ENCODE data around the gene UGT1A7.

The UGT1A7 gene

DNA sequence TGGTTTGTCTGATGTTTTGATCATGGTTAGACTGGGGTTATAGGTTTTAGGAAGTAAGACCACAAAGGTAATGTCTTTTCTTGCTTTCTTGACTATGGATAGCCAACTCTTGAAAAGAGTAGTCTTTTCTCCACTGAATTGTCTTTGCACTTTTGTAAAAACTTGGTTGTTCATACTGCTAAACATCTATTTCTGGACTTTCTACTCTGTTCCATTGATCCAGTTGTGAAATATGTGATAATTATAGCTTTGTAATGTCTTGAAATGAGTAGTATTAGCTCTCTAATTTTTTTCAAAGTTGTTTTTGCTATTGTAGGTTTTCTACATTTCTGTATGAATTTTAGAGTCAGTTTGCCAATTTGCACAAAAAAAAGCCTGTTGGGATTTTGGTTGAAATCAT, 23.1 kb upstream of the UGT1A7 start:
- no peak overlapping the region for H2AFZ ChIP-seq (ENCODE audit: low read length)
- H3K9ac ChIP-seq (ENCODE audit: low read depth, low read length, poor library complexity, severe bottlenecking), result no peak overlapping the region
- H3K9me3 ChIP-seq (ENCODE audit: insufficient read depth, low read depth, low read length), result no peaks in the 10 kb centered on the region
- no peak for TF ChIP-seq EZH2phosphoT487 (IDR thresholded peaks at IDR 0.05; ENCODE audit: borderline replicate concordance)
- TF ChIP-seq, protein P1, sequence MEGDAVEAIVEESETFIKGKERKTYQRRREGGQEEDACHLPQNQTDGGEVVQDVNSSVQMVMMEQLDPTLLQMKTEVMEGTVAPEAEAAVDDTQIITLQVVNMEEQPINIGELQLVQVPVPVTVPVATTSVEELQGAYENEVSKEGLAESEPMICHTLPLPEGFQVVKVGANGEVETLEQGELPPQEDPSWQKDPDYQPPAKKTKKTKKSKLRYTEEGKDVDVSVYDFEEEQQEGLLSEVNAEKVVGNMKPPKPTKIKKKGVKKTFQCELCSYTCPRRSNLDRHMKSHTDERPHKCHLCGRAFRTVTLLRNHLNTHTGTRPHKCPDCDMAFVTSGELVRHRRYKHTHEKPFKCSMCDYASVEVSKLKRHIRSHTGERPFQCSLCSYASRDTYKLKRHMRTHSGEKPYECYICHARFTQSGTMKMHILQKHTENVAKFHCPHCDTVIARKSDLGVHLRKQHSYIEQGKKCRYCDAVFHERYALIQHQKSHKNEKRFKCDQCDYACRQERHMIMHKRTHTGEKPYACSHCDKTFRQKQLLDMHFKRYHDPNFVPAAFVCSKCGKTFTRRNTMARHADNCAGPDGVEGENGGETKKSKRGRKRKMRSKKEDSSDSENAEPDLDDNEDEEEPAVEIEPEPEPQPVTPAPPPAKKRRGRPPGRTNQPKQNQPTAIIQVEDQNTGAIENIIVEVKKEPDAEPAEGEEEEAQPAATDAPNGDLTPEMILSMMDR (conservative IDR thresholded peaks at IDR 0.05; ENCODE audit: low read length), result no peak
- H3F3A ChIP-seq (ENCODE audit: low read depth), result no peaks in the 10 kb centered on the region
- no peak overlapping the region for H3K4me3 ChIP-seq (ENCODE audit: low read length, poor library complexity, severe bottlenecking)
- peaks cover 6% of the 10 kb centered on the region for H3K4me1 ChIP-seq (ENCODE audit: insufficient read depth, low read length, poor library complexity, severe bottlenecking)
- H4K20me1 ChIP-seq (ENCODE audit: insufficient read depth, low read length, poor library complexity, severe bottlenecking), result no peaks in the 10 kb centered on the region
- H3K27me3 ChIP-seq (ENCODE audit: insufficient read depth, low read length, poor library complexity, severe bottlenecking), result no peaks in the 10 kb centered on the region
- no peaks in the 10 kb centered on the region for H3K36me3 ChIP-seq (ENCODE audit: insufficient read depth, low read length)
- H3K9me2 ChIP-seq (replicated peaks; ENCODE audit: low read depth, low read length), result no peaks in the 10 kb centered on the region
- H3K79me2 ChIP-seq (ENCODE audit: insufficient read depth, low read length), result no peaks in the 10 kb centered on the region
- H3K4me2 ChIP-seq (ENCODE audit: low read depth, low read length, poor library complexity, severe bottlenecking), result no peak overlapping the region

DNA sequence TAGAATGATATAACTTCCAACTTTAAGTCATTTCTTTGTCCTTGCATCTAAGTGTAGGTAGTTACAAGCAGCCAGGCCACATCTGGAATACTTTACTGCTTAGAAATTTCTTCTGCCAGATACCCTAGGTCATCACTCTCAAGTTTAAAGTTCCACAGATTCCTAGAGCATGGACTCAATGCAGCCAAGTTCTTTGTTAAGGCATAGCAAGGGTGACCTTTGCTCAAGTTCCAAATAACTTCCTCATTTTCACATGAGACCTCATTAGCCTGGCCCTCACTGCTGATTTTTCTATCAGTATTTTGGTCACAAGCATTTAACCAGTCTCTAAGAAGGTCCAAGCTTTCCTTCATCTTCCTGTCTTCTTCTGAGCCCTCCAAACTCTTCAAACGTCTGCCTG, 17.8 kb upstream of the UGT1A7 start:
- Histone ChIP-seq H3K4me2 (ENCODE audit: low read depth, low read length, poor library complexity, severe bottlenecking) (no peak overlapping the region), H3K4me3 (ENCODE audit: low read length, poor library complexity, severe bottlenecking) (no peak overlapping the region), H3K9me2 (replicated peaks; ENCODE audit: low read depth, low read length) (no peaks in the 10 kb centered on the region), H3K9ac (ENCODE audit: low read depth, low read length, poor library complexity, severe bottlenecking) (no peak overlapping the region), H3K36me3 (ENCODE audit: insufficient read depth, low read length) (no peaks in the 10 kb centered on the region), H3K79me2 (ENCODE audit: insufficient read depth, low read length) (no peaks in the 10 kb centered on the region), H3K9me3 (ENCODE audit: insufficient read depth, low read depth, low read length) (no peaks in the 10 kb centered on the region), H3F3A (ENCODE audit: low read depth) (no peaks in the 10 kb centered on the region), H3K27me3 (ENCODE audit: insufficient read depth, low read length, poor library complexity, severe bottlenecking) (no peaks in the 10 kb centered on the region), H4K20me1 (ENCODE audit: insufficient read depth, low read length, poor library complexity, severe bottlenecking) (no peaks in the 10 kb centered on the region), H3K4me1 (ENCODE audit: insufficient read depth, low read length, poor library complexity, severe bottlenecking) (no peaks in the 10 kb centered on the region), H2AFZ (ENCODE audit: low read length) (no peak overlapping the region)
- TF ChIP-seq, protein P1 (conservative IDR thresholded peaks at IDR 0.05; ENCODE audit: low read length), result no peak
- no peak for TF ChIP-seq EZH2phosphoT487 (IDR thresholded peaks at IDR 0.05; ENCODE audit: borderline replicate concordance)

DNA sequence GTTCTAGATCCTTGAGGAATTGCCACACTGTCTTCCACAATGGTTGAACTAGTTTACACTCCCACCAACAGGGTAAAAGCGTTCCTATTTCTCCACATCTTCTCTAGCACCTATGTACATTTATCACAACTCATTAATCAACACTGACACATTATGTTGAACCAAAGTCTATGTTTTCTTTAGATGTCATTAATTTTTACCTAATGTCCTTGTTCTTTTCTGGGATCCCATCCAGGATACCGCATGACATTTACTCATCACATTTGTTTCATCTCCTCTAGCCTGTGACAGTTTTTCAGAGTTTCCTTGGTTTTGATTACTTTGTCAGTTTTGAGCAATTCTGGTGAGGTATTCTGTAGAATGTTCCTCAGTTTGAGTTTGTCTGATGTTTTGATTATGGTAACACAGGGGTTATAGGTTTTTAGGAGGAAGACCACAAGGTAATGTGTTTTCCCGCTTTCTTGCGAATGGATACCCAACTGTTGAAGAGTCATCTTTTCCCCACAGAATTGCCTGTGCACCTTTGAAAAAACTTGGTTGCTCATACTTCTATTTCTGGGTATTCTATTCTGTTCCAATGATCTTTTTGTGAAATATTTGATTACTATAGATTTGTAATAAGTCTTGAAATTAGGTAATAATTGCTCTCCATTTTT, 13.0 kb upstream of the UGT1A7 start:
- no peak overlapping the region for H3K4me2 ChIP-seq (ENCODE audit: low read depth, low read length, poor library complexity, severe bottlenecking)
- H3K9ac ChIP-seq (ENCODE audit: low read depth, low read length, poor library complexity, severe bottlenecking), result no peak overlapping the region

More for the DNA sequence above, 13.0 kb upstream of the UGT1A7 start:
- no peak for TF ChIP-seq EZH2phosphoT487 (IDR thresholded peaks at IDR 0.05; ENCODE audit: borderline replicate concordance)
- TF ChIP-seq, protein P1 (conservative IDR thresholded peaks at IDR 0.05; ENCODE audit: low read length), result no peak
- Histone ChIP-seq H3F3A (ENCODE audit: low read depth) (no peaks in the 10 kb centered on the region), H2AFZ (ENCODE audit: low read length) (no peak overlapping the region), H3K4me3 (ENCODE audit: low read length, poor library complexity, severe bottlenecking) (no peak overlapping the region), H3K79me2 (ENCODE audit: insufficient read depth, low read length) (no peaks in the 10 kb centered on the region), H4K20me1 (ENCODE audit: insufficient read depth, low read length, poor library complexity, severe bottlenecking) (no peaks in the 10 kb centered on the region), H3K36me3 (ENCODE audit: insufficient read depth, low read length) (no peaks in the 10 kb centered on the region), H3K27me3 (ENCODE audit: insufficient read depth, low read length, poor library complexity, severe bottlenecking) (no peaks in the 10 kb centered on the region), H3K4me1 (ENCODE audit: insufficient read depth, low read length, poor library complexity, severe bottlenecking) (no peaks in the 10 kb centered on the region), H3K9me3 (ENCODE audit: insufficient read depth, low read depth, low read length) (no peaks in the 10 kb centered on the region), H3K9me2 (replicated peaks; ENCODE audit: low read depth, low read length) (no peaks in the 10 kb centered on the region)

All from Loucy (cell line).